CD4-positive, alpha-beta memory T cell (primary cell): Measurements from ENCODE around the gene DOK6. TPM values are rescaled to one million over a fixed set of nuclear protein-coding genes. Genes with fewer than 3 reads are reported as not detected.

Experiments used
- CTCF ChIA-PET: fragments of 350-600 bp; sonication (Branson Sonifier 250); formaldehyde crosslinking; loops from one replicate; lab custom pipeline; 2021; ENCODE audit warnings: inconsistent platforms; ENCODE audit not compliant: partially characterized antibody; lab: Charles Lee
- POLR2A ChIA-PET: fragments of 350-600 bp; sonication (Branson Sonifier 250); formaldehyde crosslinking; loops from one replicate; lab custom pipeline; 2021; ENCODE audit not compliant: partially characterized antibody; lab: Charles Lee
- DNase-seq, 5 donors: peaks; one replicate each; pipeline versions ENCODE4 v3.0.0 to v3.0.0-alpha.2; 2020 to 2022; ENCODE audit warnings: mixed read lengths in 1 of 5
- H3K27ac ChIP-seq: one replicate; pipeline ENCODE4 v1.7.0; 2013; ENCODE audit warnings: low read depth, low read length
- H3K27me3 ChIP-seq: 2 replicates; pipeline ENCODE4 v1.7.0; 2013; ENCODE audit warnings: mild to moderate bottlenecking, low read length, moderate library complexity; ENCODE audit not compliant: insufficient read depth
- H3K36me3 ChIP-seq: 2 replicates; pipeline ENCODE4 v1.7.0; 2013; ENCODE audit warnings: mild to moderate bottlenecking, low read length, moderate library complexity; ENCODE audit not compliant: insufficient read depth
- H3K4me1 ChIP-seq: 2 replicates; pipeline ENCODE4 v1.7.0; 2013; ENCODE audit warnings: mild to moderate bottlenecking, low read length, moderate library complexity; ENCODE audit not compliant: insufficient read depth
- H3K4me3 ChIP-seq, 2 donors: one replicate each; pipeline ENCODE4 v1.7.0; 2013; ENCODE audit warnings: low read length in 2 of 2, mild to moderate bottlenecking in 1 of 2
- H3K9me3 ChIP-seq, 2 donors: one replicate each; pipeline ENCODE4 v1.7.0; 2013; ENCODE audit warnings: low read length in 2 of 2, control low read depth in 1 of 2; ENCODE audit not compliant: control insufficient read depth in 1 of 2
- H3K27ac Mint-ChIP-seq, 7 donors: one replicate each; pipeline ENCODE4 v1.8.0; 2020 to 2021; ENCODE audit warnings: mixed read lengths in 7 of 7, mild to moderate bottlenecking in 6 of 7, inconsistent platforms in 3 of 7, moderate library complexity in 3 of 7
- H3K27me3 Mint-ChIP-seq, 2 donors: one replicate each; pipeline ENCODE4 v1.8.0; 2020 to 2021; ENCODE audit warnings: mixed read lengths in 2 of 2
- H3K36me3 Mint-ChIP-seq, 2 donors: one replicate each; pipeline ENCODE4 v1.8.0; 2020 to 2021; ENCODE audit warnings: mixed read lengths in 2 of 2, inconsistent platforms in 1 of 2, mild to moderate bottlenecking in 1 of 2
- H3K4me1 Mint-ChIP-seq, 4 donors: one replicate each; pipeline ENCODE4 v1.8.0; 2020 to 2021; ENCODE audit warnings: mixed read lengths in 4 of 4, mild to moderate bottlenecking in 1 of 4
- H3K4me3 Mint-ChIP-seq, 8 donors: one replicate each; pipeline ENCODE4 v1.8.0; 2020 to 2021; ENCODE audit warnings: mixed read lengths in 8 of 8, mild to moderate bottlenecking in 7 of 8, moderate library complexity in 6 of 8, inconsistent platforms in 3 of 8
- H3K9me3 Mint-ChIP-seq, 8 donors: one replicate each; pipeline ENCODE4 v1.8.0; 2020 to 2021; ENCODE audit warnings: mixed read lengths in 8 of 8, mild to moderate bottlenecking in 5 of 8, inconsistent platforms in 3 of 8, moderate library complexity in 1 of 8
- intact Hi-C: fragments of 100-400 bp; cut with micrococcal nuclease; formaldehyde crosslinking; loops from one replicate; pipeline ENCODE4 v1.15.1; 2023
- polyA plus RNA-seq, 2 donors: library from polyadenylated mRNA; unstranded; fragments of 300-500 nt; fragmentation: Illumina TruSeq; gene quantifications; one replicate each; pipeline ENCODE4 v1.2.3, GENCODE V29; 2021
- total RNA-seq, 2 experiments: library from RNA; stranded (reverse); gene quantifications; one replicate each; pipeline ENCODE4 v1.2.3, GENCODE V29; 2021

Gene DOK6
- total and polyA plus RNA-seq, 4 experiments from 2014 or later, result 0.04 to 0.15 TPM; not detected in 2

- H3K9me3 Mint-ChIP-seq, result no peaks in the 10 kb centered on the region
- H3K9me3 ChIP-seq, result no peaks in the 10 kb centered on the region
- H3K36me3 ChIP-seq, result no peaks in the 10 kb centered on the region
- intact Hi-C loops, result no loop called here
- H3K27me3 Mint-ChIP-seq, result no peaks in the 10 kb centered on the region
- no peak for DNase-seq
- H3K27ac ChIP-seq, result no peak overlapping the region
- CTCF ChIA-PET, result interaction anchor here (1.2 kb wide), 1 partner anchor 175 kb away, joined by 3 read pairs; no protein-coding TSS in a partner anchor
- no peaks in the 10 kb centered on the region for H3K36me3 Mint-ChIP-seq
- H3K27ac Mint-ChIP-seq, result no peak overlapping the region
- no peaks in the 10 kb centered on the region for H3K4me1 Mint-ChIP-seq
- no peaks in the 10 kb centered on the region for H3K27me3 ChIP-seq
- no peak overlapping the region for H3K4me3 ChIP-seq
- H3K4me3 Mint-ChIP-seq, result no peak overlapping the region
- H3K4me1 ChIP-seq, result no peaks in the 10 kb centered on the region
- POLR2A ChIA-PET, result no interaction called here
Measured at GRCh38 chr18:69784815-69785214, 384.1 kb downstream of the DOK6 start.

- ChIA-PET CTCF (interaction anchor here (1.2 kb wide), 1 partner anchor 175 kb away, joined by 3 read pairs; no protein-coding TSS in a partner anchor), POLR2A (no interaction called here)
- no peaks in the 10 kb centered on the region for H3K36me3 Mint-ChIP-seq
- Histone ChIP-seq H3K4me3 (no peak overlapping the region), H3K4me1 (no peaks in the 10 kb centered on the region), H3K36me3 (no peaks in the 10 kb centered on the region), H3K27me3 (no peaks in the 10 kb centered on the region), H3K27ac (no peak overlapping the region), H3K9me3 (no peaks in the 10 kb centered on the region)
- intact Hi-C loops, result no loop called here
- no peak overlapping the region for H3K4me3 Mint-ChIP-seq
- no peak for DNase-seq
- no peaks in the 10 kb centered on the region for H3K27me3 Mint-ChIP-seq
- no peaks in the 10 kb centered on the region for H3K9me3 Mint-ChIP-seq
- H3K4me1 Mint-ChIP-seq, result no peaks in the 10 kb centered on the region
- no peak overlapping the region for H3K27ac Mint-ChIP-seq
Measured at GRCh38 chr18:69785466-69785865, 384.8 kb downstream of the DOK6 start.

- H3K27ac Mint-ChIP-seq, result no peak overlapping the region
- Histone ChIP-seq H3K9me3 (no peaks in the 10 kb centered on the region), H3K4me1 (no peaks in the 10 kb centered on the region), H3K36me3 (no peaks in the 10 kb centered on the region), H3K4me3 (no peak overlapping the region), H3K27me3 (no peaks in the 10 kb centered on the region), H3K27ac (no peak overlapping the region)
- no peak overlapping the region for H3K4me3 Mint-ChIP-seq
- H3K36me3 Mint-ChIP-seq, result no peaks in the 10 kb centered on the region
- peaks cover 0 to 2% (median 0%) of the 10 kb centered on the region in 4 donors for H3K4me1 Mint-ChIP-seq
- H3K9me3 Mint-ChIP-seq, result no peaks in the 10 kb centered on the region
- H3K27me3 Mint-ChIP-seq, result no peaks in the 10 kb centered on the region
- ChIA-PET POLR2A (no interaction called here), CTCF (no interaction called here)
- intact Hi-C loops, result no loop called here
- DNase-seq, result no peak
Measured at GRCh38 chr18:69786427-69786826, 385.7 kb downstream of the DOK6 start.

DNA sequence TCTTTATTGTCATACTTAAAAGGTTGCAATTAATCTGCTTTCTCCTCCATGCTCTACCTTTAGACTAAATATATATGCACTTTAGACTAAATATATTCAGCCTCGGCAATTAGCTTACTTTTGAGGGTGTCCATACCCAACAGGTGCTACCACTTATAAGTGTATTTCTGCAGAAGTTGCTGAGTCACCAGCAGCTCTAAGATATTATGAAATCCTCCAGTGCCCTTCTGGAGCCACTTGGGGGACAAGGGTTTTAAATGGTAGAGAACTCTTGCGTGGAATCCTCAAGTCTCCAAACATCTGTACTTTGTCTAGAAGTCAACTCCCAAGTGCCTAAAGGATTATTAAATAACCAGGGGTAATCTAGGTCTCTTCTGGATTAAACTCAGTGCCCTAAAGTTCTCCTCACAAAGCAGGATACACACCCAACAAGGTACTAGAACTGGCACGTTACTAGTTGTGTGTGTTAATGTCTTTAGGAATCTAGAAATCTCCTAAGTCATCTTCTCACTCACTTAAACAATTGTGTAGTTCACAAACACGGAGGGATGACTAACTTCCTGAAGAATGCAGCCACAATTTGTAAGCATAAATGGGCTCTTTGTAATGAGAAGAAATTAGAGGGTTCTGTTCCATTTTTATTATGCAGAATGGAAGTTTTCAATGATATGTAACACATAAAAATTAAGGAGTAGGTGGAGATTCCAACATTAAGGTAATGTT, 387.3 kb downstream of the DOK6 start:
- Histone ChIP-seq H3K27ac (no peak overlapping the region), H3K27me3 (no peaks in the 10 kb centered on the region), H3K36me3 (no peaks in the 10 kb centered on the region), H3K4me3 (no peak overlapping the region), H3K9me3 (no peaks in the 10 kb centered on the region), H3K4me1 (no peaks in the 10 kb centered on the region)
- H3K9me3 Mint-ChIP-seq, result no peaks in the 10 kb centered on the region
- H3K4me1 Mint-ChIP-seq, result peaks cover 0 to 2% (median 0%) of the 10 kb centered on the region in 4 donors
- no peaks in the 10 kb centered on the region for H3K27me3 Mint-ChIP-seq
- no peak overlapping the region for H3K4me3 Mint-ChIP-seq
- intact Hi-C loops, result no loop called here
- peaks cover 6 to 13% of the 10 kb centered on the region in 2 donors for H3K36me3 Mint-ChIP-seq
- peak overlapping the region in 1 of 7 donors; percentile 5 for H3K27ac Mint-ChIP-seq
- DNase-seq, result no peak
- CTCF ChIA-PET, result no interaction called here
- POLR2A ChIA-PET, result interaction anchor here (0.7 kb wide), 1 partner anchor 34 kb away, joined by 4 read pairs; no protein-coding TSS in a partner anchor

DNA sequence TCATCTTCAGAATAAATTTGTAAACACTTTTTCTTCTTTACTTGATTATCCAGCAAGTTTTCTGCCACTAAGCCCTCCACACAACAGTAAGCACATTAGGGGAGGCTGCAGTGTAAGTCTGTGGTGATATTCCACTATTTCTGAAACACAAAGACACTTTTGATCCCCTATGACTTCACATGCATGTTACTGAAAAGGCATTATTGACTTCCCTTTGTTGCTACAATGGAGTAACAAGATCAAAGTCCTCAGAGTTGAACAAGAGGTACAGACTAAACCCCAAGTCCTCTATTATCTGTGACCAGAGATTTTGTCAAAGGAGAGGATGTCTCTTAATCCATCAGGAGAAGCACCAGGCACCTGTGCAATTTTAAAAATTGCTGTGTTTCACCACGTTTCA, 389.1 kb downstream of the DOK6 start:
- no peaks in the 10 kb centered on the region for H3K27me3 Mint-ChIP-seq
- H3K4me1 Mint-ChIP-seq, result peaks cover 0 to 2% (median 0%) of the 10 kb centered on the region in 4 donors
- peak overlapping the region in 1 of 7 donors; percentile 25 for H3K27ac Mint-ChIP-seq
- peaks cover 0 to 2% (median 0%) of the 10 kb centered on the region in 8 donors for H3K9me3 Mint-ChIP-seq
- H3K36me3 Mint-ChIP-seq, result peaks cover 9 to 22% of the 10 kb centered on the region in 2 donors
- no peak for DNase-seq
- Histone ChIP-seq H3K36me3 (no peaks in the 10 kb centered on the region), H3K27me3 (no peaks in the 10 kb centered on the region), H3K27ac (no peak overlapping the region), H3K4me3 (no peak overlapping the region), H3K9me3 (no peaks in the 10 kb centered on the region), H3K4me1 (no peaks in the 10 kb centered on the region)
- CTCF ChIA-PET, result no interaction called here
- POLR2A ChIA-PET, result no interaction called here
- no peak overlapping the region for H3K4me3 Mint-ChIP-seq
- intact Hi-C loops, result no loop called here

DNA sequence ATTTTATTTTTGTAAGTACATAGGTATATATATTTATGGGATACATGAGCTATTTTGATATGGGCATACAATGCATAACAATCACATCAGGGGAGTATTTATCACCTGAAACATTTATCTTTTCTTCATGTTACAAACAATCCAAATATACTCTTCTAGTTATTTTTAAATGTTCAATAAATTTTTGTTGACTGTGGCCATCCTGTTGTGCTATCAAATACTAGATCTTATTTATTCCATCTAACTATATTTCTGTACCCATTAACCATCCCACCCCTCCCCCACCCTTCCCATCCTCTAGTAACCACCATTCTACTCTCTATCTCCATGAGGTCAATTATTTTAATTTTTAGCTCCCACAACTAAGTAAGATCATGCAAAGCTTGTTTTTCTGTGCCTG, 390.0 kb downstream of the DOK6 start:
- no peak for DNase-seq
- ChIA-PET CTCF (interaction anchor here (1.2 kb wide), 1 partner anchor 10 kb away, joined by 3 read pairs; no protein-coding TSS in a partner anchor), POLR2A (no interaction called here)
- H3K4me3 ChIP-seq, result no peak overlapping the region
- Mint-ChIP-seq H3K27me3 (no peaks in the 10 kb centered on the region), H3K9me3 (peaks cover 0 to 2% (median 0%) of the 10 kb centered on the region in 8 donors), H3K27ac (no peak overlapping the region), H3K4me1 (peaks cover 0 to 2% (median 0%) of the 10 kb centered on the region in 4 donors), H3K36me3 (peaks cover 9 to 22% of the 10 kb centered on the region in 2 donors), H3K4me3 (no peak overlapping the region)
- intact Hi-C loops, result no loop called here
- H3K4me1 ChIP-seq, result no peaks in the 10 kb centered on the region
- no peak overlapping the region for H3K27ac ChIP-seq
- no peaks in the 10 kb centered on the region for H3K27me3 ChIP-seq
- no peaks in the 10 kb centered on the region for H3K36me3 ChIP-seq
- no peaks in the 10 kb centered on the region for H3K9me3 ChIP-seq

DNA sequence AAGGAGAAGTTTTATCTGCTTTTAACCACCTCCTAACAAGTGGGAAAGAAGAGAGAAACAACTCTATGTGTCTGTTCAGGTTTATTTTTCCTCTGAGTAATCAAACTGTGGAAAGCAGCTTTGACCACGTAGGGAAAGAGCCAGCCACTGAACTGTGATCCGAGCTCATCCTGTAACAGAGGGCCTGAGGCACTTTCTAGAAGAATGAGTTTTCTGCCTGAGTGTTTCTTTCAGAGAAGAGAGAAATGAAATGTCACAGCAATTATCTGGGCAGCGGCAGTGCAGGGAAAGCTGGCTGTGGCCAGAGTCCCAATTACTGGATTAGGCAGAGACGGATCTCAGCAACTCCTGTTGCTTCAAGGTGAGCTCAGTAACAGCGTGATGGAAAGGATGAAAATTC, 395.1 kb downstream of the DOK6 start:
- Mint-ChIP-seq H3K4me3 (no peak overlapping the region), H3K27ac (no peak overlapping the region), H3K36me3 (peaks cover 11 to 30% of the 10 kb centered on the region in 2 donors), H3K9me3 (peaks cover 0 to 2% (median 0%) of the 10 kb centered on the region in 8 donors), H3K27me3 (no peaks in the 10 kb centered on the region), H3K4me1 (peaks cover 0 to 2% (median 0%) of the 10 kb centered on the region in 4 donors)
- no peaks in the 10 kb centered on the region for H3K9me3 ChIP-seq
- no peaks in the 10 kb centered on the region for H3K36me3 ChIP-seq
- ChIA-PET CTCF (no interaction called here), POLR2A (no interaction called here)
- no peak for DNase-seq
- H3K4me3 ChIP-seq, result no peak overlapping the region
- no peaks in the 10 kb centered on the region for H3K4me1 ChIP-seq
- intact Hi-C loops, result no loop called here
- H3K27ac ChIP-seq, result no peak overlapping the region
- no peaks in the 10 kb centered on the region for H3K27me3 ChIP-seq
